Adipocyte (in vitro differentiated cells): Measurements from ENCODE around the gene USP24.
A peak's percentile ranks its signal among the peaks of the same experiment; 100 is the strongest.

Source experiments
- DNase-seq: peaks from one replicate; pipeline ENCODE4 v3.0.0-alpha.2; 2015; ENCODE audit warnings: low read depth
- H3K27me3 ChIP-seq: replicated peaks from 2 replicates; pipeline ENCODE4 v1.7.0; 2013; ENCODE audit warnings: mild to moderate bottlenecking, low read length, moderate library complexity; ENCODE audit not compliant: control insufficient read depth, insufficient read depth
- H3K36me3 ChIP-seq: 2 replicates; pipeline ENCODE4 v1.7.0; 2013; ENCODE audit warnings: low read length, mild to moderate bottlenecking, moderate library complexity; ENCODE audit not compliant: control insufficient read depth, insufficient read depth, severe bottlenecking
- H3K4me1 ChIP-seq: 2 replicates; pipeline ENCODE4 v1.7.0; 2013; ENCODE audit warnings: mild to moderate bottlenecking, low read length, moderate library complexity; ENCODE audit not compliant: control insufficient read depth, insufficient read depth
- H3K4me3 ChIP-seq: 2 replicates; pipeline ENCODE4 v1.7.0; 2013; ENCODE audit warnings: mild to moderate bottlenecking, low read length, moderate library complexity
- H3K9ac ChIP-seq: 2 replicates; pipeline ENCODE4 v1.7.0; 2013; ENCODE audit warnings: mild to moderate bottlenecking, low read length, moderate library complexity
- H3K9me3 ChIP-seq: 2 replicates; pipeline ENCODE4 v1.7.0; 2013; ENCODE audit warnings: mild to moderate bottlenecking, low read length, moderate library complexity; ENCODE audit not compliant: control insufficient read depth

Gene USP24

GRCh38 chr1:55076356-55076755 lies 138.8 kb downstream of the USP24 start:
- Histone ChIP-seq H3K9me3 (no peaks in the 10 kb centered on the region), H3K9ac (no peak overlapping the region), H3K27me3 (no peaks in the 10 kb centered on the region), H3K4me3 (no peak overlapping the region), H3K36me3 (peaks cover 99% of the 10 kb centered on the region), H3K4me1 (peaks cover 7% of the 10 kb centered on the region)
- no peak for DNase-seq

- H3K4me3 ChIP-seq: no peak overlapping the region
- no peaks in the 10 kb centered on the region for H3K27me3 ChIP-seq
- no peak for DNase-seq
- H3K4me1 ChIP-seq: peaks cover 6% of the 10 kb centered on the region
- peaks cover 97% of the 10 kb centered on the region for H3K36me3 ChIP-seq
- H3K9ac ChIP-seq: no peak overlapping the region
- no peaks in the 10 kb centered on the region for H3K9me3 ChIP-seq
Observed at GRCh38 chr1:55074455-55074854, 140.7 kb downstream of the USP24 start.

- H3K4me1 ChIP-seq: peaks cover 6% of the 10 kb centered on the region
- no peak for DNase-seq
- H3K9ac ChIP-seq: no peak overlapping the region
- H3K36me3 ChIP-seq: peaks cover 97% of the 10 kb centered on the region
- no peaks in the 10 kb centered on the region for H3K9me3 ChIP-seq
- no peaks in the 10 kb centered on the region for H3K27me3 ChIP-seq
- no peak overlapping the region for H3K4me3 ChIP-seq
Observed at GRCh38 chr1:55073187-55073916, 141.8 kb downstream of the USP24 start.

GRCh38 chr1:55071477-55071876 lies 143.7 kb downstream of the USP24 start:
- Histone ChIP-seq H3K4me1 (peaks cover 2% of the 10 kb centered on the region), H3K36me3 (peaks cover 96% of the 10 kb centered on the region), H3K9ac (no peak overlapping the region), H3K4me3 (no peak overlapping the region), H3K27me3 (no peaks in the 10 kb centered on the region), H3K9me3 (no peaks in the 10 kb centered on the region)
- peak; percentile 69 for DNase-seq

- no peaks in the 10 kb centered on the region for H3K9me3 ChIP-seq
- H3K9ac ChIP-seq: no peak overlapping the region
- H3K36me3 ChIP-seq: peaks cover 96% of the 10 kb centered on the region
- peaks cover 2% of the 10 kb centered on the region for H3K4me1 ChIP-seq
- DNase-seq: no peak
- H3K4me3 ChIP-seq: no peak overlapping the region
- H3K27me3 ChIP-seq: no peaks in the 10 kb centered on the region
Observed at GRCh38 chr1:55070293-55071164, 144.6 kb downstream of the USP24 start.

GRCh38 chr1:55069280-55069679 lies 145.9 kb downstream of the USP24 start:
- Histone ChIP-seq H3K27me3 (no peaks in the 10 kb centered on the region), H3K9ac (no peak overlapping the region), H3K9me3 (no peaks in the 10 kb centered on the region), H3K4me1 (peaks cover 14% of the 10 kb centered on the region), H3K4me3 (no peak overlapping the region), H3K36me3 (peaks cover 86% of the 10 kb centered on the region)
- no peak for DNase-seq

GRCh38 chr1:55068638-55069037 lies 146.5 kb downstream of the USP24 start:
- DNase-seq: no peak
- Histone ChIP-seq H3K4me3 (no peak overlapping the region), H3K27me3 (no peaks in the 10 kb centered on the region), H3K9me3 (no peaks in the 10 kb centered on the region), H3K4me1 (peaks cover 18% of the 10 kb centered on the region), H3K9ac (no peak overlapping the region), H3K36me3 (peaks cover 80% of the 10 kb centered on the region)

GRCh38 chr1:55067914-55068313 lies 147.2 kb downstream of the USP24 start:
- no peak overlapping the region for H3K9ac ChIP-seq
- no peaks in the 10 kb centered on the region for H3K9me3 ChIP-seq
- H3K4me1 ChIP-seq: peaks cover 18% of the 10 kb centered on the region
- H3K27me3 ChIP-seq: no peaks in the 10 kb centered on the region
- no peak overlapping the region for H3K4me3 ChIP-seq
- peaks cover 78% of the 10 kb centered on the region for H3K36me3 ChIP-seq
- no peak for DNase-seq

- Histone ChIP-seq H3K9me3 (no peaks in the 10 kb centered on the region), H3K4me1 (peaks cover 18% of the 10 kb centered on the region), H3K4me3 (no peak overlapping the region), H3K27me3 (no peaks in the 10 kb centered on the region), H3K36me3 (peaks cover 71% of the 10 kb centered on the region), H3K9ac (no peak overlapping the region)
- no peak for DNase-seq
Observed at GRCh38 chr1:55067022-55067778, 148.0 kb downstream of the USP24 start.

- no peak overlapping the region for H3K4me3 ChIP-seq
- peaks cover 18% of the 10 kb centered on the region for H3K4me1 ChIP-seq
- no peak for DNase-seq
- no peaks in the 10 kb centered on the region for H3K27me3 ChIP-seq
- no peaks in the 10 kb centered on the region for H3K9me3 ChIP-seq
- no peak overlapping the region for H3K9ac ChIP-seq
- peaks cover 65% of the 10 kb centered on the region for H3K36me3 ChIP-seq
Observed at GRCh38 chr1:55065648-55066047, 149.5 kb downstream of the USP24 start.

- Histone ChIP-seq H3K36me3 (peaks cover 65% of the 10 kb centered on the region), H3K9ac (no peak overlapping the region), H3K9me3 (no peaks in the 10 kb centered on the region), H3K4me1 (peaks cover 18% of the 10 kb centered on the region), H3K4me3 (no peak overlapping the region), H3K27me3 (no peaks in the 10 kb centered on the region)
- peak; percentile 53 for DNase-seq
Observed at GRCh38 chr1:55064861-55065263, 150.3 kb downstream of the USP24 start.
